H1 (cell line): ENCODE measurements around the gene KCNJ5. TPM values are rescaled to one million over a fixed set of nuclear protein-coding genes. Genes with fewer than 3 reads are reported as not detected.
A peak's percentile ranks its signal among the peaks of the same experiment; 100 is the strongest.

Experiments
- CTCF ChIA-PET: fragments of 300-600 bp; sonication (Branson Sonifier 250); formaldehyde crosslinking; loops from one replicate; lab custom pipeline; 2021; ENCODE audit not compliant: partially characterized antibody; lab: Charles Lee
- POLR2A ChIA-PET: fragments of 300-600 bp; sonication (Branson Sonifier 250); formaldehyde crosslinking; loops from one replicate; lab custom pipeline; 2021; ENCODE audit warnings: inconsistent platforms; ENCODE audit not compliant: partially characterized antibody; lab: Charles Lee
- DNase-seq, 2 experiments: peaks; one replicate each; pipeline versions ENCODE4 v3.0.0 to v3.0.0-alpha.2; 2010 to 2022; ENCODE audit warnings: low spot score in 2 of 2, low read depth in 1 of 2, mixed read lengths in 1 of 2
- FAIRE-seq: peaks from 2 replicates; lab custom pipeline; 2011; peaks lifted over from hg19 to GRCh38; lab: Jason Lieb, UNC
- H2AFZ ChIP-seq: 2 replicates; pipeline ENCODE4 v1.8.1; 2012; ENCODE audit warnings: low read length, inconsistent platforms
- H2AK5ac ChIP-seq: 2 replicates; pipeline ENCODE4 v1.6.1; 2013; ENCODE audit warnings: low read depth, low read length
- H2BK120ac ChIP-seq: replicated peaks from 2 replicates; pipeline ENCODE3; 2013; ENCODE audit warnings: low read depth, low read length, inconsistent platforms
- H2BK12ac ChIP-seq: 2 replicates; pipeline ENCODE4 v1.6.1; 2013; ENCODE audit warnings: low read depth, low read length
- H2BK15ac ChIP-seq: 2 replicates; pipeline ENCODE4 v1.6.1; 2013; ENCODE audit warnings: low read length
- H2BK20ac ChIP-seq: 2 replicates; pipeline ENCODE4 v1.6.1; 2013; ENCODE audit warnings: low read length
- H2BK5ac ChIP-seq: 2 replicates; pipeline ENCODE4 v1.6.1; 2013; ENCODE audit warnings: low read depth, low read length
- H3K14ac ChIP-seq: 2 replicates; pipeline ENCODE4 v1.6.1; 2013; ENCODE audit warnings: inconsistent platforms; ENCODE audit not compliant: insufficient read length
- H3K18ac ChIP-seq: 2 replicates; pipeline ENCODE4 v1.6.1; 2013; ENCODE audit warnings: low read length; ENCODE audit errors: extremely low read depth
- H3K23ac ChIP-seq: 2 replicates; pipeline ENCODE4 v1.6.1; 2013; ENCODE audit warnings: inconsistent platforms; ENCODE audit not compliant: insufficient read length
- H3K23me2 ChIP-seq: 2 replicates; pipeline ENCODE4 v1.6.1; 2013; ENCODE audit warnings: low read depth, low read length
- H3K27ac ChIP-seq: 2 replicates; pipeline ENCODE4 v1.6.1; 2011; ENCODE audit warnings: low read depth, low read length, inconsistent platforms
- H3K27me3 ChIP-seq, 4 experiments: replicated peaks in 1 of 4; 1 replicate in 1 of 4; 2 replicates in 3 of 4; pipeline versions ENCODE4 v1.6.1 to v1.8.1; 2011 to 2013; ENCODE audit warnings: low read length in 3 of 4, mild to moderate bottlenecking in 3 of 4, inconsistent platforms in 2 of 4, mixed read lengths in 2 of 4, moderate library complexity in 1 of 4; ENCODE audit not compliant: control insufficient read depth in 3 of 4, insufficient read depth in 3 of 4; ENCODE audit errors: extremely low read depth in 1 of 4
- H3K36me3 ChIP-seq, 4 experiments: 2 replicates each; pipeline versions ENCODE4 v1.6.1 to v1.8.1; 2011 to 2013; ENCODE audit warnings: mild to moderate bottlenecking in 4 of 4, low read length in 3 of 4, moderate library complexity in 2 of 4, control low read depth in 1 of 4, inconsistent platforms in 1 of 4; ENCODE audit not compliant: insufficient read depth in 4 of 4, control insufficient read depth in 2 of 4
- H3K4ac ChIP-seq: replicated peaks from 2 replicates; pipeline ENCODE3; 2013; ENCODE audit warnings: low read length, low read depth, mixed read lengths, inconsistent platforms; ENCODE audit not compliant: insufficient read length
- H3K4me1 ChIP-seq, 4 experiments: replicated peaks in 1 of 4; 1 replicate in 1 of 4; 2 replicates in 3 of 4; pipeline versions ENCODE4 v1.6.1 to v1.8.1; 2011 to 2013; ENCODE audit warnings: low read length in 3 of 4, inconsistent platforms in 2 of 4, mixed read lengths in 1 of 4; ENCODE audit not compliant: insufficient read depth in 4 of 4, control insufficient read depth in 3 of 4
- H3K4me2 ChIP-seq, 2 experiments: 2 replicates each; pipeline versions ENCODE4 v1.6.1 to v1.8.1; 2011 to 2013; ENCODE audit warnings: low read depth in 2 of 2, low read length in 2 of 2, control low read depth in 1 of 2, inconsistent platforms in 1 of 2, mild to moderate bottlenecking in 1 of 2; ENCODE audit not compliant: insufficient read depth in 1 of 2
- H3K4me3 ChIP-seq, 4 experiments: fragments of 200-600, 300-600 bp in 1 of 4; sonication (generic), shearing (Covaris generic), sonication (Bioruptor Twin) in 1 of 4; 2 replicates each; pipeline versions ENCODE4 v1.5.1 to v1.8.1; 2011 to 2016; ENCODE audit warnings: low read length in 4 of 4, low read depth in 3 of 4, control low read depth in 2 of 4, inconsistent platforms in 2 of 4, mild to moderate bottlenecking in 2 of 4, mixed read lengths in 1 of 4, moderate library complexity in 1 of 4; ENCODE audit not compliant: insufficient read depth in 2 of 4; ENCODE audit errors: extremely low read depth in 1 of 4
- H3K56ac ChIP-seq: replicated peaks from 2 replicates; pipeline ENCODE3; 2013; ENCODE audit warnings: low read depth, mild to moderate bottlenecking, mixed read lengths, low read length, inconsistent platforms; ENCODE audit not compliant: insufficient read length
- H3K79me1 ChIP-seq: 2 replicates; pipeline ENCODE4 v1.6.1; 2013; ENCODE audit warnings: low read depth, low read length, control low read depth
- H3K79me2 ChIP-seq, 2 experiments: 2 replicates each; pipeline versions ENCODE4 v1.6.1 to v1.8.1; 2012 to 2013; ENCODE audit warnings: low read length in 2 of 2, mild to moderate bottlenecking in 2 of 2, inconsistent platforms in 1 of 2; ENCODE audit not compliant: insufficient read depth in 2 of 2, control insufficient read depth in 1 of 2
- H3K9ac ChIP-seq, 4 experiments: replicated peaks in 1 of 4; 1 replicate in 1 of 4; 2 replicates in 3 of 4; pipeline versions ENCODE4 v1.6.1 to v1.8.1; 2011 to 2013; ENCODE audit warnings: low read depth in 3 of 4, low read length in 3 of 4, control low read depth in 2 of 4, mild to moderate bottlenecking in 2 of 4, moderate library complexity in 2 of 4, inconsistent platforms in 1 of 4; ENCODE audit errors: extremely low read depth in 1 of 4
- H3K9me3 ChIP-seq, 2 experiments: 2 replicates each; pipeline versions ENCODE4 v1.6.1 to v1.8.1; 2012 to 2013; ENCODE audit warnings: mild to moderate bottlenecking in 2 of 2, moderate library complexity in 2 of 2, control low read depth in 1 of 2, inconsistent platforms in 1 of 2, low read depth in 1 of 2, low read length in 1 of 2, mixed read lengths in 1 of 2; ENCODE audit not compliant: insufficient read depth in 2 of 2
- H4K20me1 ChIP-seq, 2 experiments: replicated peaks in 1 of 2; 2 replicates each; pipeline versions ENCODE3 to v1.8.1; 2011 to 2013; ENCODE audit warnings: inconsistent platforms in 2 of 2, low read length in 2 of 2, mild to moderate bottlenecking in 1 of 2; ENCODE audit not compliant: insufficient read depth in 2 of 2, control insufficient read depth in 1 of 2
- H4K5ac ChIP-seq: 2 replicates; pipeline ENCODE4 v1.6.1; 2013; ENCODE audit warnings: low read length, low read depth, mixed read lengths, inconsistent platforms; ENCODE audit not compliant: insufficient read length
- H4K8ac ChIP-seq: 2 replicates; pipeline ENCODE4 v1.8.0; 2013; ENCODE audit warnings: mild to moderate bottlenecking, moderate library complexity, low read length, inconsistent platforms; ENCODE audit not compliant: insufficient read depth; ENCODE audit errors: extremely low read depth
- H4K91ac ChIP-seq: replicated peaks from 2 replicates; pipeline ENCODE3; 2013; ENCODE audit warnings: low read length, mixed read lengths, inconsistent platforms; ENCODE audit not compliant: insufficient read length
- CTBP2 ChIP-seq: IDR thresholded peaks from 2 replicates; pipeline ENCODE4 v1.7.0; 2011; ENCODE audit warnings: borderline replicate concordance, mild to moderate bottlenecking, moderate library complexity, mixed read lengths, low read length; ENCODE audit not compliant: insufficient read depth, insufficient read length
- HDAC2 ChIP-seq, 2 experiments: fragments of 300-600 bp in 1 of 2; sonication (generic) in 1 of 2; IDR thresholded peaks; 2 replicates each; pipeline ENCODE4 v1.6.1; 2011 to 2012; ENCODE audit warnings: low read depth in 2 of 2, low read length in 2 of 2, mild to moderate bottlenecking in 2 of 2, moderate library complexity in 2 of 2, borderline replicate concordance in 1 of 2, inconsistent platforms in 1 of 2
- POLR2AphosphoS5 ChIP-seq: IDR thresholded peaks from 2 replicates; pipeline ENCODE4 v1.6.1; 2011; ENCODE audit warnings: low read depth, low read length
- RAD21 ChIP-seq, 2 experiments: IDR thresholded peaks in 1 of 2; conservative IDR thresholded peaks in 1 of 2; 2 replicates each; pipeline ENCODE4 v1.6.1; 2011; ENCODE audit warnings: low read depth in 2 of 2, low read length in 2 of 2, improper control_type of control experiment in 1 of 2, inconsistent platforms in 1 of 2, mild to moderate bottlenecking in 1 of 2, moderate library complexity in 1 of 2
- SAP30 ChIP-seq: fragments of 300-600 bp; sonication (generic); IDR thresholded peaks from 2 replicates; pipeline ENCODE4 v1.7.1; 2012; ENCODE audit warnings: low read length, moderate library complexity, mild to moderate bottlenecking, inconsistent platforms; ENCODE audit not compliant: insufficient read depth, insufficient replicate concordance
- TCF12 ChIP-seq: IDR thresholded peaks from 2 replicates; pipeline ENCODE4 v1.6.1; 2011; ENCODE audit warnings: low read depth, mild to moderate bottlenecking, low read length
- TEAD4 ChIP-seq: IDR thresholded peaks from 2 replicates; pipeline ENCODE4 v1.6.1; 2012; ENCODE audit warnings: low read depth, low read length, inconsistent platforms, mixed read lengths
- WGBS, 2 experiments: shearing (Covaris generic) in 1 of 2; methylation state at CpG; one replicate each; pipeline versions ENCODE4 v1.1.6 to v1.1.7; 2013 to 2015; ENCODE audit warnings: low lambda C conversion rate in 2 of 2, mixed read lengths in 2 of 2, inconsistent platforms in 1 of 2, low coverage in 1 of 2, missing lambda C conversion rate in 1 of 2; ENCODE audit not compliant: insufficient replicate concordance in 2 of 2, insufficient coverage in 1 of 2, insufficient read length in 1 of 2; ENCODE audit errors: extremely low coverage in 1 of 2, missing lambda C conversion rate in 1 of 2; 5-methylcytosine and 5-hydroxymethylcytosine counted together
- polyA plus RNA-seq, 7 experiments: library from polyadenylated mRNA; depleted of rRNA in 3 of 7; stranded (reverse) in 5 of 7; unstranded in 2 of 7; fragments of >200 nt in 5 of 7; fragments of 200-250 nt in 2 of 7; gene quantifications; 1 replicate in 5 of 7; 2 replicates in 1 of 7; 4 replicates in 1 of 7; pipeline versions ENCODE4 v1.2.1 to v1.2.3, GENCODE V29; 2011 to 2013; ENCODE audit warnings: missing spikeins in 2 of 7, mixed read lengths in 2 of 7
- total RNA-seq: library from RNA; stranded (reverse); fragmentation: NEBNext Ultra II Directional; extraction: Animal tissue kit (Norgen Biotek cat#: 25700); gene quantifications from 2 replicates; pipeline ENCODE4 v1.2.1, GENCODE V29; 2021

KCNJ5 gene
- total and polyA plus RNA-seq, 2 of the 8 experiments (the other 6 are each of a cell fraction or from before 2014, with no cell fraction given) = 0.05 TPM; not detected in 1

DNA sequence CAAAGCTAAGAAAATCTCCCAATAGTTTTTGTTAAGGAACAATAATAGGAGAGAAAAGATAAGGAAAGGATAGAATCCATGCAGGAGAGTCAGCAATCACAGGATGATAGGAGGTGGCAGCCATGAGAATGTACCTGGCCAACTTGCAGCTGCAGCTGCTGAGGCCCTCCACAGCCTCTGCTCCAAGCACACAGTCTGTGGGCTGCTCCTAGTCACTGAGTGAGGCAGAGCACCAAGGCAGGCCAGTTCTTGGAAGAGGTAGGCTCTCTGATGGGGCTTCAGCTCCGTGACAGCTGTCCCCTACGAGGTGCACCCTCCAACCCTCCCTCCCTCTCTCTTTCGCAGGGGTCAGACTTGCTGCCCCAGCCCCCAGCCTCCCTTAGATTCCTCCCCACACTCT is 18.6 kb upstream of the KCNJ5 start:
- Histone ChIP-seq H3K18ac (no peak overlapping the region), H3K14ac (no peak overlapping the region), H3K23me2 (no peaks in the 10 kb centered on the region), H4K5ac (no peak overlapping the region), H2AK5ac (no peak overlapping the region), H3K36me3 (no peaks in the 10 kb centered on the region), H2BK20ac (no peak overlapping the region), H3K27me3 (peaks cover 0 to 11% (median 9%) of the 10 kb centered on the region in 4 experiments; a peak in 5 of 7 replicates), H2BK5ac (no peak overlapping the region; the same call in 1 of the 2 replicates), H3K79me2 (no peaks in the 10 kb centered on the region), H3K56ac (no peak overlapping the region), H3K4me3 (peak overlapping the region in 1 of 4 experiments; percentile 35; a peak in 1 of 8 replicates), H4K20me1 (no peaks in the 10 kb centered on the region), H3K4me1 (peaks cover 17 to 35% (median 23%) of the 10 kb centered on the region in 4 experiments), H3K79me1 (no peaks in the 10 kb centered on the region), H3K23ac (no peak overlapping the region), H2AFZ (0 out of 2 replicates have a peak overlapping the region, but pooled peaks have one; percentile 29), H2BK12ac (no peak overlapping the region; the same call in 1 of the 2 replicates), H2BK15ac (0 out of 2 replicates have a peak overlapping the region, but pooled peaks have one; percentile 13), H3K9ac (no peak overlapping the region), H3K4me2 (peak overlapping the region; percentile 65 to 80; a peak in 2 of 4 replicates), H3K27ac (no peak overlapping the region), H4K91ac (peak overlapping the region; percentile 75), H2BK120ac (no peak overlapping the region), H4K8ac (no peak overlapping the region), H3K4ac (peak overlapping the region; percentile 69), H3K9me3 (no peaks in the 10 kb centered on the region)
- FAIRE-seq = no peak
- TF ChIP-seq RAD21 (IDR thresholded peaks at IDR 0.05 in 1 of 2, conservative IDR thresholded peaks at IDR 0.05 in 1 of 2; ENCODE audit: low read depth in 2 of 2, low read length in 2 of 2) (no peak), POLR2AphosphoS5 (no peak), CTBP2 (no peak), HDAC2 (IDR thresholded peaks at IDR 0.05; ENCODE audit: borderline replicate concordance in 1 of 2, low read depth in 2 of 2, low read length in 2 of 2) (no peak), SAP30 (no peak), TEAD4 (no peak), TCF12 (no peak)
- DNase-seq = no peak
- ChIA-PET POLR2A (interaction anchor here (1.1 kb wide), 1 partner anchor 274 kb away, joined by 4 read pairs; no protein-coding TSS in a partner anchor), CTCF (interaction anchor here (1.0 to 4.9 kb wide), 3 partner anchors 8 to 13 kb away, joined by 3 to 35 read pairs (median 5); no protein-coding TSS in a partner anchor)
- WGBS, 2 experiments = 25% methylated on average over 3 of the region's 3 CpGs; no CpG with 5 or more reads in 1 of the 2 experiments
